ENCODE measurements around the gene VPS11.
"Not testable (repeated sequence)": the region's sequence is repeated elsewhere in the genome, so short reads cannot be mapped to it uniquely, and the experiment has no call there.

The VPS11 gene

GRCh38 chr11:119038884-119039283 lies 28.7 kb upstream of the VPS11 start:
- no peak for DNase-seq (ENCODE audit: low spot score)

- DNase-seq (ENCODE audit: low spot score), result not testable (repeated sequence)
Measured at GRCh38 chr11:119039471-119039870, 28.1 kb upstream of the VPS11 start.

GRCh38 chr11:119041821-119042514 lies 25.6 kb upstream of the VPS11 start:
- no peak for DNase-seq (ENCODE audit: low spot score)

DNA sequence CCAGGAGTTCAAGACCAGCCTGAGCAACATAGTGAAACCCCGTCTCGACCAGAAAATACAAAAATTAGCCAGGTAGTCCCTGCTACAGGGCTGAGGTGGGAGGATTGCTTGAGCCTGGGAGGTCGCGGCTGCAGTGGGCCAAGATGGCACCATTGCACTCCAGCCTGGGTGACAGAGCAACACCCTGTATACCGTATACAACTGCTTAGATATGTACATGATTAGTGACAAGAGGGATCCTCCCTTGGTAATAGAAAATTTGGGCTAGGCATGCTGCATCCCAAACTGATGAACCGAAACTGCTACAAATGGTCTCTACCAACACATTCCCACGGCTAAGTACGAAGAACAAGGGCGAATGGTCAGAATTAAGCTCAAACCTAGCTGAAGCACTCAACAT lies 24.7 kb upstream of the VPS11 start:
- DNase-seq (ENCODE audit: low spot score), result no peak

DNA sequence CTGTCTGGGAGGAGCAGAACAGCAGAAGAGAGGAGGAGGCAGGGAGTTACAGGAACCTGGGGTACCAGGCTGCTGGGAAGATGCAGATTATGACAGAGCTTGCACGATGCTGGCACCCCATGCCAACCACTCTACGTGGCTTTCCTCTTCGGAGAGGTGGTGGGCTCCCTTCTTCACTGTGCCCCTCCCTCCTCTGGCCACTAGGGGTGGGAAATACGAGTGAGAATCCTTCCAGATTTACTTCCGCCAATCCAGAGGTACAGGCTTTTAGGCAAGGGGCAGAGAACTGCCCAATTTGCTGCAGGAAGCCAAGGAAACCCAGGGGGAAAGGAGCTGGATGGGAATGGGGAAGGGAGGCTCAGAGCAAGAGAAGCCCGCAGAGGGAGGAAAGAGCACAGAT lies 22.9 kb upstream of the VPS11 start:
- no peak for DNase-seq (ENCODE audit: low spot score)

GRCh38 chr11:119046489-119046888 lies 21.1 kb upstream of the VPS11 start:
- DNase-seq (ENCODE audit: low spot score), result no peak

DNA sequence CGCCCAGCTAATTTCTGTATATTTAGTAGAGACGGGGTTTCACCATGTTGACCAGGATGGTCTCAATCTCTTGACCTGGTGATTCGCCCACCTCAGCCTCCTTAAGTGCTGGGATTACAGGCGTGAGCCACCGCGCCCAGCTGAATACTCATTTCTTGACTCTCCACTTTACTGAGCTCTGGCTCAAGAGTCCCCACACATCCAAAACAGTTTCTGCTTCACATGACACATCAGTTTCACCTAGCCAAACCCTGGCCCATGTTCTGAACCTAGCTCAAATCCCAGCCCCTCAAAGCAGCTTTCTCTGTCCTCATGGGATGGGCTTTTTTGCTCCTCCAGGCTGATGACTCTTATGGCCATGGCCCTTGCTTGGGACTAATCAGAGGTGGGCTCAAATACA lies 20.4 kb upstream of the VPS11 start:
- no peak for DNase-seq (ENCODE audit: low spot score)

DNA sequence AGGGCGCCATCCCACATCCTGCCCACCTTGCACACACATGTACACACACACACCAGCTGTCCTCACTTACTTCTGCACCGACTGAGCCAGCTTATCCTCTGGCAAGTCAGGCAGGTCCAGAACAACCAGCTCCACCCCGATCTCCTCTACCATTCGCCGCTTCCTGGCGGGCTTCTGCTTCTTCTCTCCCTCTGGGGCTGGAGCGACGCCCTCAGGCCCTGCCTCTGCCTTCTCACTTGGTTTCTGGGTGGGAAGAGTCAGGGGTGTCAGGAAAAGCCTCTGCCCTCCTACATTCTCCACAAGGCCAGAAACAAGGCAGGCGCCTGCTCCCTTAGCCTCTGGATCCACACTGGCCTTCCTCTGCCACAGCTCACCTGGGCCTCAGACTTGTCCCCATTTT lies 19.0 kb upstream of the VPS11 start:
- no peak for DNase-seq (ENCODE audit: low spot score)

GRCh38 chr11:119049081-119049480 lies 18.5 kb upstream of the VPS11 start:
- DNase-seq (ENCODE audit: low spot score), result no peak

DNA sequence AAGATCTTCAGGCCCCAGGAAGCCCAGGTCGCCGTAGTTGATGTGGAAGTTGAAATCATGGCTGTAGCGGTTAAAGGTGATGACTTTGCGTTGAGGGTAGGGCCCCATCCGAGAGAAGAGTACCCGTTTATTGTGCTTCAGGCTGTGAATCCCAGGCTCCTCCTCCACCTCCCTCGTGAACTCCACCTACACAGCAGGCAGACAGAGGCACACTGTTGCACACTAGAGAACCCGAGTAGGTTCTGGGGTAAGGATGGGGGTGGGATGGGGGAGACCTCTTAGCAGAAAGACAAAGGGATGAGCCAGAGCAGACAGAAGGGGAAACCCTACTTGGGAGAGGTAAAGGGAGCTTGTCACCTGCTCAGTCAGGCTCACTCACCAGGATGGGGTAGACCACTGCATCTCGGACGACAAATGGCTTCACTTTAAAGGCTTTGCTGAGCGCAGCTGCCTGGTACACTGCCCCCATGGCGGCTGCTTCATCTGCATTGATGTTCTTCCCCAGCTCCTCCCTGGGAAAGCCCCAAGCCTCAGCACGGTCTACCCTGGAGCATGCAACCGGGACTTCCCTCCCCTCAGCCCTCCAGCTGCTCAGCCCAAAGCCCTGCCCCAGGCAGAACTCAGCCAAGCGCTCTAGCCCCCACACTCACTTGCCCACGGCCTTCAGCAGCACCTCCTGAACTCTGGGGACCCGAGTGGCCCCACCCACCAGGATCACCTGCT lies 16.0 kb upstream of the VPS11 start:
- DNase-seq (ENCODE audit: low spot score), result no peak

DNA sequence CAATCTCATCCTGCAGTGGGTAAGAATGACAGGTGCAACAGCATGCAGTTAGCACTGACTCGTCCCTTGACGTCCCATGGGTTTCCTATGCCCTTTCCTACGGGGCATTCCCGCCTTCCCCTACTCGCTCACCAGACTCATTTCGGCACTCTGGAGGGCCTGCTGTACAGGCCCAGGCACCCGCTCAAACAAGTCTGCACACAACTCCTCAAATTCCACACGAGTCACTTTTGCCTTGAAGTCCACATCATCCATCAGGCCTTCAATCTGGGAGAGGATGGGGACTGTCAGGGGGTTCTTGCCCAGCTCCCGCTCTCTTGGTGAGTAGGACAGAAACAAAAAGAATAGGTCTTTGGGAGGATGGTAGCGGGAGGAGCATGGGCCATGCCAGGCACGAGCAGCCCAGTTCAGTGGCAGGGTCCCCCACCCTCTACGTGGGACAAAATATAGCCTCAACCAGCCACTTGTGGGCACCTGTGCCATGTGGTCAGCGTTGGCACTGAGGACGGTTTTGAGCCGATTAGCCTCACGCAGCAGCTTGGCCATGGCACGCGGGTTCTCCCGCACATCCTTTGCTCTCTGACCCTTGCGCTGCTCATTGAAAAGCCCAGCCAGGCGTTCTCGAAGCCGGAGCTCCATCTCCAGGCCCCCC lies 15.3 kb upstream of the VPS11 start:
- no peak for DNase-seq (ENCODE audit: low spot score)

DNA sequence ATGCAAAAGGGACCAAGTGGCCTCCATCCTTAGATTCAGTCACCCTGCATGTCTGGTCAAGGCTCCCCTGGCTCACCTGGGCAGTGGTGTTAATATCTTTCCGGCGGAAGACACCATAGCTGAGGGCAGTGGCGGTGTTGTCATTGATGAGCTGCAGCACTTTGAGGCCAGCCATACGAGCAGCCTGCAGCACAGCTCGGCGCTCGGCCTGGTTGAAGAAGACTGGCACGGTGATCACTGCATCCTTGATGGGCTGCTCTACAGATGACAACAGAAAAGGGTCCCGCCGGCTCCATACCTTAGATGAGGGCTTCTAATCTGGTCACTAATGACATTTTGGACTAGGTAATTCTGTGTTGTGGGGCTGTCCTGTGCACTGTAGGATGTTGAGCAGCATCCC lies 13.2 kb upstream of the VPS11 start:
- DNase-seq (ENCODE audit: low spot score), result no peak

- DNase-seq (ENCODE audit: low spot score), result peak; percentile 45
Measured at GRCh38 chr11:119055901-119056300, 11.7 kb upstream of the VPS11 start.

DNA sequence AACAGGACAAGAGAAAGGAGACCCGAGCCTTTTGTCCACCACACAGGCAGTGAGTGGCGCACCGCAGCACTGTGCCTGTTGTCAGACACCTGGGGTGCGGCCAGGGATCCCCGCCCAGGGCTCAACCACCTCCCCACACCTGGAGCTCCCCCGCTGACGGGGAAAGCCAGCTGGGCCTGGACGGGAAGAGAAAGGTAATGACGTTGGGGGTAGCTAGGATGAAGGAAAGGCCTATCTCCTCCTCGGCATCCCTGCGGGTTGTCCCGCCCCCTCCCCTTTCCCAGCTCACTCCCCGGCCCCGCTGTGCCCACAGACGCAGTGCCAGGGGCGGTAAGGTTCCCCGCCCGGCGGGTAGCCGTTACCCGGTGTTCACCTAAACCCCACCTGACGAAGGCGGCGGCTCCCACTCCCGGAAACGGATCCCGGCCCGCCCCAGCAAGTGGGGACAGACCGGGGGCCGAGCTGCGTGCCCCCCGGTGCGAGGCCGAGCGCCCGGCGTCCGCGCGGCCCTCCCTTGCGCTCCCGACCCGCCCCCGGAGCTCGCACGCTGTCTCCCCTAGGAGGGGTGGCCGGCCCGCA lies 11.1 kb upstream of the VPS11 start:
- DNase-seq (ENCODE audit: low spot score), result no peak

GRCh38 chr11:119057000-119057769 lies 10.4 kb upstream of the VPS11 start, which contains the start of gene HYOU1:
HYOU1 (minus strand) TSS chr11:119057205; CDS start chr11:119056160, 1,045 bp downstream.
- DNase-seq (ENCODE audit: low spot score), result peak; percentile 99

DNA sequence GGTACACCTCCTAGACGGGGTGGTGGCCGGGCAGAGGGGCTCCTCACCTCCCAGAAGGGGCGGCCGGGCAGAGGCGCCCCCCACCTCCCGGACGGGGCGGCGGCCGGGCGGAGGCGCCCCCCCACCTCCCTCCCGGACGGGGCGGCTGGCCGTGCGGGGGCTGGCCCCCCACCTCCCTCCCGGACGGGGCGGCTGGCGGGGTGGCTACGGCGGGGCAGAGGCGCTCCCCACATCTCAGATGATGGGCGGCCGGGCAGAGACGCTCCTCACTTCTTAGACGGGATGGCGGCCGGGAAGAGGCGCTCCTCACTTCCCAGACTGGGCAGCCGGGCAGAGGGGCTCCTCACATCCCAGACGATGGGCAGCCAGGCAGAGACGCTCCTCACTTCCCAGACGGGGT lies 8.5 kb upstream of the VPS11 start:
- not testable (repeated sequence) for DNase-seq (ENCODE audit: low spot score)

- no peak for DNase-seq (ENCODE audit: low spot score)
Measured at GRCh38 chr11:119061256-119061655, 6.4 kb upstream of the VPS11 start.

DNA sequence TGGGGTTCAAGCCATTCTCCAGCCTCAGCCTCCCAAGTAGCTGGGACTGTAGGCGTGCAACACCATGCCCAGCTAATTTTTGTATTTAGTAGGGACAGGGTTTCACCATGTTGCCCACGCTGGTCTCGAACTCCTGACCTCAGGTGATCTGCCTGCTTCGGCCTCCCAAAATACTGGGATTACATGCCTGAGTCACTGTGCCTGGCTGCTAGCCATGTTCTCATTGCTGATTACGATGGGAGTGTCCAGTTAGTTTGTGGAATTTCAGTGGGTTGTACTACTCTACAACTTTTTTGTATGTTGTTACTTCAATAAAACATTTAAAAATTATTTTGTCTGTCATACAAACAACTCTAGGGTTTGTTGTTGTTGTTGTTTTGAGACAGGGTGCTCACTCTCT lies 4.8 kb upstream of the VPS11 start:
- DNase-seq (ENCODE audit: low spot score), result no peak

DNA sequence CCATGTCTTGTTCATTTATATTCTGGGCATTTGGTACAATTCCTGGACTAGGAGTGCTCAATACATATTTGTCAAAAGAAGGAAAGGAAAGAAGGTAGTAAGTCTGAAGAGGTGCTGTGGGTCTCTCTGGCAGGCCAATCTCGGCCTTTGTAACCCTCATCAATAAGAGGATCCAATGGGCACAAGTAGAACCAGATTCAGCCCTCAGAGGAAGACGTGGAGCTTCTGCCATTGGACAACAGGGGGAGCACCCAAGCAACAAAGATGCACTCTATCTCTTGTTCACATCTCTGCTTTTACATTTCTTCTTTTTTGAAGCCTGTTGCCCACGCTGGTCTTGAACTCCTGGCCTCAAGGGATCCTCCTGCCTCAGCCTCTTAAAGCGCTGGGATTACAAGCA lies 2.2 kb upstream of the VPS11 start:
- peak; percentile 59 for DNase-seq (ENCODE audit: low spot score)

DNA sequence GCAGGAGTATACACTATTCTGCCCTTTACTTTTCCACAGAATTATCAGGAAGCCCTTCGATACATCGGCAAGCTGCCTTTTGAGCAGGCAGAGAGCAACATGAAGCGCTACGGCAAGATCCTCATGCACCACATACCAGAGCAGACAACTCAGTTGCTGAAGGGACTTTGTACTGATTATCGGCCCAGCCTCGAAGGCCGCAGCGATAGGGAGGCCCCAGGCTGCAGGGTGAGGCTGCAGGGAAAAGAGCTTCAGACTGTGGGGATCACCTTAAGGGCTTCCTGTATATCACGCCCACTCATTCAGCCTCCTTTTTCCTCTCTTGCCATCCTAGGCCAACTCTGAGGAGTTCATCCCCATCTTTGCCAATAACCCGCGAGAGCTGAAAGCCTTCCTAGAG lies 10.2 kb downstream of the VPS11 start:
- no peak for DNase-seq (ENCODE audit: low spot score)

DNA sequence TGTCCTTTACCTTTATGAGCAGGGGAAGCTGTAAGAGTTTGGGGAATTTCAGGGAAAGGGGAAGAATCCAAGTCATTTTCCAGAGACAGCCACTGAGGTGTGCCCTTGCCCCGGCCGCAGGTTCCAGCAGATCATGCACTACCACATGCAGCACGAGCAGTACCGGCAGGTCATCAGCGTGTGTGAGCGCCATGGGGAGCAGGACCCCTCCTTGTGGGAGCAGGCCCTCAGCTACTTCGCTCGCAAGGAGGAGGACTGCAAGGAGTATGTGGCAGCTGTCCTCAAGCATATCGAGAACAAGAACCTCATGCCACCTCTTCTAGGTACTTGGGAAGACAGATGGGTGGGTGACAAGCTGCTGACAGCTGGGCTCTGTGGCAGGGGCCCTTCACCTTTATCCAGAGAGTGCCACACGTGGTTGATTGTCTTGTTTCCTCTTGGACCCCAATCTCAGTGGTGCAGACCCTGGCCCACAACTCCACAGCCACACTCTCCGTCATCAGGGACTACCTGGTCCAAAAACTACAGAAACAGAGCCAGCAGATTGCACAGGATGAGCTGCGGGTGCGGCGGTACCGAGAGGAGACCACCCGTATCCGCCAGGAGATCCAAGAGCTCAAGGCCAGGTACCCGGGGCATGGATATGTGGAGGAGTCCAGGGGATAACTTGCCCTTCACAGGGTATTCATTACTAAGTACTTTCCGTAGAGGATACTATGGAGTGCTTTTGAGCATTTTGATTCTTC lies 11.2 kb downstream of the VPS11 start:
- DNase-seq (ENCODE audit: low spot score), result no peak

Data from activated CD4-positive, alpha-beta T cell treated with anti-CD3 and anti-CD28 coated beads, Interleukin-2, Interleukin-4, amounts not matched to agents 100 ng/mL and 50 ng/mL, durations not matched to agents 16 hours and 8 hours (primary cell).